HG03135 (cell line): Measurements from ENCODE around the gene PGLYRP1.

Experiments
- ATAC-seq: cut with Tn5 transposase; IDR thresholded peaks from one replicate; pipeline ENCODE4 v1.9.1; 2021; ENCODE audit warnings: mild to moderate bottlenecking, moderate library complexity; ENCODE audit not compliant: unreplicated experiment

The PGLYRP1 gene

DNA sequence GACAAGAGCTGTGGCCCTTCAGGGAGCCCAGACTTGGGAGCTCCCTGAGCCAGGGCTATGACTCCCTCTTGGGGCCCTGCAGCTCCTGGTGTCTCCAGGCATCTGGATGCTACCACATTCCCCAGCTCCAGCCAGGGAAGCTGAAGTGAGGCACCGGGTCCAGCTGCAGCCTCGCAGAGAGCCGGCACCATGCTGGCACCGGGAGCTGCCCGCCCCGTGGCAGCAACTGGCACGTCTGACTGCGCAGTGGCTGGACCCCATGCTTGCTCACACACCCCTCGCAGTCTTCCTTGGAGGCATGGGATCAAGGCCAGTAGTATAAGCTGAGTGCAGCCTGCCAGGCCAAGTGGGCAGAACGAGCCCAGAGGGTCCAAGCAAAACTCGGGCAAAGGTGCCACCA is 10.5 kb upstream of the PGLYRP1 start:
- ATAC-seq = no peak

- no peak for ATAC-seq
Observed at GRCh38 chr19:46032597-46033025, 9.8 kb upstream of the PGLYRP1 start.

GRCh38 chr19:46031781-46032596 is 9.1 kb upstream of the PGLYRP1 start:
- ATAC-seq = no peak

- ATAC-seq = no peak
Observed at GRCh38 chr19:46030812-46031550, 8.1 kb upstream of the PGLYRP1 start.

GRCh38 chr19:46025835-46026234 is 3.0 kb upstream of the PGLYRP1 start:
- no peak for ATAC-seq

DNA sequence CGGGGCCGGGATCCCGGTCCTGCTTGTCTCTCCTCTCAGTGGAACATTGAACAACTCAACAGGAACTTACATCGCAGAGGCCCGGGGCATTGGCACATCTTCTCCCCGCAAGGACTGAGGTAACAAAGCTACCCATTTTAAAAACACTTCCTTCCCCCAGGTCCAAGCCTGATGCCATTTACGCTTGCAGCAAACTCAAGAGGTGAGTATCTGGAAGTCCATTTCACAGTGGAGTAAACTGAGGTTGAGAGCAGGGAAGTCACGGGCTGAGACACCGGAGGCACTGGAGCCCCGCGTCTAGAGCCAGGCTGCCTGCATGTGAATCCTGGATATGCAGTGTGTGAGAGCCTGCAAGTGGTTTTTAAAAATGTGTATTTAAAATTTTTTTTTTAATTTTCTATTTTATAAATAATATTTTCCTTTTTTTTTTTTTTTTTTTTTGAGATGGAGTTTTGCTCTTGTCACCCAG is 492 bp upstream of the PGLYRP1 start:
- ATAC-seq = no peak

DNA sequence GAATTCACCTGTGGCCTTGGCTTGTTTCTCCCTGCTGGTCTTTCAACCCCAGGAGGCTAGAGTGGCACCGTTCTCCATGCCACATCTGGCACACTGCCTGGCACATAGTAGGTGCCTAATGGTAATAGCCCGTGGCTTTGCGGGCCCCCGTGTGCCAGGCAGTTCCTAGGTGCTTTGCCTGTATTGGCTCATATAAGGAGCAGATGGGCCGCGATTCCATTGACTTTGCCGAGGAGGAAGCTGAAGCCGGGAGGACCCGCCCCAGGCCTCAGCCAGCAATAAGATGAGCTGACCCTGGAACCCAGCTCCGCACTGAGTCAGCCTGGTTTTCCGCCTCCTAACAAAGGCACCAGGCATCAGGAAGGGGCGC is 807 bp downstream of the PGLYRP1 start:
- no peak for ATAC-seq

GRCh38 chr19:46021531-46022041 is 1.3 kb downstream of the PGLYRP1 start:
- no peak for ATAC-seq

DNA sequence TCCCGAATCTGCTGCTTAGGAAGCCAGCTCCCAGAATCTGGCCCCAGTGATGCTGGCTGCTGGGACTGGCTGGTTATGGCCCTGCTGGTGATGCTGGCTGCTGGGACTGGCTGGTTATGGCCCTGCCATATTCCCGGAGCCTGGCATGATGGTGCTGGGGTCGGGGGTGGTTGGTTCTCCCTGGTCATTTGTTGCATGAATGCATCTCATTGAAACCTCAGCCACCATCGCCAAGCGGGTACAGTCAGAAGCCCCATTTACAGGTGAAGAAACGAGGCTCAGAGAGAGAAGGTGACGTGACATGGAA is 2.1 kb downstream of the PGLYRP1 start:
- ATAC-seq = no peak

DNA sequence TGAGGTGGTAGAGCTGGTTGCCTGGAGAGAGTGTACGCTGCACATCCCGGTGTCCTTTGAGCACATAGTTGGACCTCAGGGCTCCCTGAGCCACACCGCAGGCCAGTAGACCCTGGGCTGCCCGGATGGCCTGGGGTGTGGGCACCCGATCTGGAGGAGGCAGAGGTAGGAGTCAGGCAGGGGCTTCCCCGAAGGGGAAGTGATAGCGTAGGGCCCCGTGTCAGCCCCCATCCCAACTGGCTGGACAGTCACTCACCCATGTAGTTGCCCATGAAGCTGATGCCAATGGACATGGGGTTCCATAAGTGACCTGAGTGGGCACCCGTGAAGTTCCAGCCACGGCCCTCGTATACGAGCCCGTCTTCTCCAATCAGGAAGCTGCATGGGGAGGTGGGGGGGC is 3.6 kb downstream of the PGLYRP1 start:
- ATAC-seq = no peak

- no peak for ATAC-seq
Observed at GRCh38 chr19:46018729-46019251, 4.1 kb downstream of the PGLYRP1 start.

DNA sequence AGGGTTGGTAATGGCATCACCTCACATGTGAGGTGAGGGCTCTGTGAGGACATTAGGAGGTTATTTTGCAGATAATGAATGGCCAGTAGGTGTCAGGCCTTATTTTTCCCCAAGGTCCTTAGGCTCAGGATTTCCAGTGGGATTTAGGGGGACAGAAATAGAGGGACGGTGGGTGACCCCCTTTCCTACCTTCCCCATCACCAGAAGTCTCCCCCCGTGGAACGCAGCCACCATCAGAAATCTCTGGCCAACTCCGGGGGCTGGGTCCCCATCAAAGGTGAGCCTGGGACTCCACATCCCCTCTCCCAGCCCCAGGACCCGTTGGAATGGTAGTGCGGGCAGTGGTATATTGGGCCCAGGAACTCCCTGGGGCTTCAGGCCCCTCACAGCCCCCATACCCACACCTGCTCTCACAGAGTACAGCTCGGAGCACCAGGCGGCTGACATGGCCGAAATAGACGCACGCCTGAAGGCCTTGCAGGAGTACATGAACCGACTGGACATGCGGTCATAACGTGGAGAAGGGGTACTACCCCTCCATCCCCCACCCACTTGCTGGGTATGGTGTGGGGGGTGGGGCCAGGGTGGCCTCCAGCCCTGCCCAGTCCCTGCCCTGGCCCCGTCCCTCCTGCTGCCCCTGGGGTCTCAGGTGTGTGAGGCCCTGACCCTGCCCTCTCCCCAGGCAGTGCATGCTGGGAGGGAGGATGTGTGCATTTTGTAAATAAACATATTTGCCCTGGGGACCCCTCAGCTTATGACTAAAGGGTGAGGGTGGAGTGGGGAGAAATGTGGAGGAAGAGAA is 4.8 kb downstream of the PGLYRP1 start:
- ATAC-seq = no peak

DNA sequence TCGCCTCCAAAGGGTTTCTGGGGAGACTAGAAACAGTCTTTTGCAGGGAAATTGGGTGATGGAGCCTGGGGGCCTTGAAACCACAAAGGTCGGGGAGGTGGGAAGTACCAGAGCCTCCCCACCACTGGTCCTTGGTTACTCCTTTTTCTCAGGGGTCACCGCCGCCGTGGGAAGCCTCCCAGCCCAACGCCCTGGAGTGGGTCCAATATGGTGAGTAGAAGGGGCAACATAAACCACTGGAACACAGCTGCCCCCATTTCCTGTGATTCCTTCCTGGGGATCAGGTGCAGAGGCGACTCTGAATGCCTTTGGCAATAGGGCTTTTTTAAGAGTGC is 5.8 kb downstream of the PGLYRP1 start:
- ATAC-seq = no peak

GRCh38 chr19:46016426-46017094 is 6.3 kb downstream of the PGLYRP1 start:
- no peak for ATAC-seq

- no peak for ATAC-seq
Observed at GRCh38 chr19:46015687-46016425, 7.0 kb downstream of the PGLYRP1 start.

- no peak for ATAC-seq
Observed at GRCh38 chr19:46014941-46015686, 7.7 kb downstream of the PGLYRP1 start.

- ATAC-seq = no peak
Observed at GRCh38 chr19:46014534-46014933, 8.3 kb downstream of the PGLYRP1 start.

DNA sequence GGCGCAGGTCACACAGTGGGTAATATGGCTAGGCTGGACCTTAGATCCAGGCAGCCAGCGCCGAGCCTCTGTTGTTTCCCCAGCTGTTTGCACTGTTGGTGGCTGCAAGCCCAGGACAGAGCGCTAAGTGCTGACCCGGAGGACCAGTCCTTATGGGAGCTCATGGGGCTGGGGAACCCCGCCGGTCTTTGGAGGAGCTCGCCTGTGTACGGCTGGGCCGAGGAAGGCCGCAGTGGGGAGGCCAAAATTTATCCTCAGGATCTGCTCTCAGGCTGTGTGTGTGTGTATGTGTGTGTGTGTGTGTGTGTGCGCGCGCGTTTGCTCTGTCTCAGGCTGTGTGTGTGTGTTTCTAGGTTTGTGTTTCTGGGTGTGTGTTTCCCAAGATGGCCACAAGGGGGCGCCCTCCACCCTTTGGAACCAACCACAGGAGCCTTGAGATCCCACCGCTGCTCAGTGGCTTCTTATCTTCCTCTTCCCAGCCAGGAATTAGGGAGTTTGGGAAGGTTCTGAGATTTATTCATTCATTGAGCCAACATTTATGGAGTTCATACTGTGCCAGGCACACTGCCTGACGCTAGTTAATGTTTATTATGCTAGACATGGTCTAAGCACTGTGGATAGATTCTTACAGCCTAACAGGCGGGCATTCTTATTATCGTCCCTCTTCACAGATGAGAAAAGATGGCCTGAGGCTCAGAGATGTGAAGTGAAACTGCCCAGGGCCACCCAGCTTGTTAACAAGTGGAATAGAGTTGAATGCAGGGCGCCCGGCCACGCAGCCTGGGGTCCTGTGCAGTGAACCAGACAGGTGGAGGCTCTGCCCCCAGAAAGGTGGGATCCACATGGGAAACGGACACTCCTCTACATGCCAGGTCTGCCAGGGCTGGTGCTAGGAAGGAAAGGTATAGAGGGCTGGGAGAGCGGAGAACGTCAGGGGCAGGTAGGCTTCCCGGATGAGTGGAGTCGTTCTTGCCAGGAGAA is 13.0 kb downstream of the PGLYRP1 start:
- no peak for ATAC-seq
